Measurements from ENCODE around the gene TACC2.

The TACC2 gene

GRCh38 chr10:122149561-122150505, 160.9 kb downstream of the TACC2 start:
- no peak for DNase-seq

GRCh38 chr10:122151121-122151694, 162.2 kb downstream of the TACC2 start:
- DNase-seq: no peak

GRCh38 chr10:122152544-122152943, 163.6 kb downstream of the TACC2 start:
- peak; percentile 19 for DNase-seq

GRCh38 chr10:122154031-122154544, 165.1 kb downstream of the TACC2 start:
- no peak for DNase-seq

GRCh38 chr10:122154545-122155366, 165.8 kb downstream of the TACC2 start:
- DNase-seq: no peak

- no peak for DNase-seq
These were observed 168.5 kb downstream of the TACC2 start for GRCh38 chr10:122157451-122157850.

- no peak for DNase-seq
These were observed 169.4 kb downstream of the TACC2 start for GRCh38 chr10:122158362-122158761.

- no peak for DNase-seq
These were observed 170.4 kb downstream of the TACC2 start for GRCh38 chr10:122159141-122159970.

- DNase-seq: no peak
These were observed 172.8 kb downstream of the TACC2 start for GRCh38 chr10:122161795-122162194.

GRCh38 chr10:122162671-122163173, 173.8 kb downstream of the TACC2 start:
- no peak for DNase-seq

GRCh38 chr10:122163174-122164022, 174.4 kb downstream of the TACC2 start:
- DNase-seq: no peak

- peak; percentile 68 for DNase-seq
These were observed 175.1 kb downstream of the TACC2 start for GRCh38 chr10:122164023-122164601.

GRCh38 chr10:122164815-122165483, 176.0 kb downstream of the TACC2 start:
- no peak for DNase-seq

GRCh38 chr10:122165484-122166276, 176.7 kb downstream of the TACC2 start:
- no peak for DNase-seq

- no peak for DNase-seq
These were observed 179.1 kb downstream of the TACC2 start for GRCh38 chr10:122168101-122168500.

GRCh38 chr10:122168598-122169394, 179.8 kb downstream of the TACC2 start:
- no peak for DNase-seq

- DNase-seq: no peak
These were observed 181.8 kb downstream of the TACC2 start for GRCh38 chr10:122170802-122171201.
